Vagina (tissue), 2 donors: ENCODE results near the gene CNMD. TPM values are rescaled to one million over a fixed set of nuclear protein-coding genes. Genes with fewer than 3 reads are reported as not detected.

Experiments used
- DNase-seq, 2 donors: peaks; one replicate each; pipeline ENCODE4 v3.0.0-alpha.2; 2017; ENCODE audit errors: extremely low spot score in 2 of 2
- H3K27ac ChIP-seq: fragments of 200-600 bp; sonication (generic); one replicate; pipeline ENCODE4 v1.5.1; 2019
- H3K27me3 ChIP-seq: fragments of 200-600 bp; sonication (generic); one replicate; pipeline ENCODE4 v1.5.1; 2019
- H3K36me3 ChIP-seq, 2 donors: fragments of 200-600 bp; sonication (generic); one replicate each; pipeline ENCODE4 v1.5.1; 2017 to 2019
- H3K4me1 ChIP-seq: fragments of 200-600 bp; sonication (generic); one replicate; pipeline ENCODE4 v1.5.1; 2019
- H3K4me3 ChIP-seq, 2 donors: fragments of 200-600 bp; sonication (generic); 1 replicate in 1 of 2; 2 replicates in 1 of 2; pipeline ENCODE4 v1.5.1; 2016 to 2019
- H3K9me3 ChIP-seq: fragments of 200-600 bp; sonication (generic); one replicate; pipeline ENCODE4 v1.5.1; 2019
- CTCF ChIP-seq, 3 experiments: fragments of 450-650 bp in 2 of 3; fragments of 200-600 bp in 1 of 3; sonication (generic) in 1 of 3; IDR thresholded peaks; one replicate each; pipeline ENCODE4 v1.5.1; 2017 to 2019; ENCODE audit warnings: antibody characterized with exemption in 3 of 3, mild to moderate bottlenecking in 2 of 3, moderate library complexity in 2 of 3
- POLR2A ChIP-seq, 2 donors: fragments of 450-650 bp; IDR thresholded peaks; one replicate each; pipeline ENCODE4 v1.6.1; 2017; ENCODE audit warnings: antibody characterized with exemption in 2 of 2, mild to moderate bottlenecking in 2 of 2, moderate library complexity in 2 of 2
- POLR2AphosphoS5 ChIP-seq, 2 donors: sonication (generic); formaldehyde crosslinking; IDR thresholded peaks; one replicate each; pipeline ENCODE4 v1.9.0; 2017; ENCODE audit warnings: antibody characterized with exemption in 2 of 2, mild to moderate bottlenecking in 2 of 2, low read depth in 1 of 2; ENCODE audit not compliant: insufficient read depth in 1 of 2
- intact Hi-C: fragments of 100-400 bp; cut with DNase I; formaldehyde crosslinking; loops from one replicate; pipeline ENCODE4 v1.15.1; 2023
- total RNA-seq: library from RNA; depleted of rRNA; stranded (reverse); fragments of >200 nt; gene quantifications from one replicate; pipeline ENCODE4 v1.2.3, GENCODE V29; 2016

Gene CNMD
- total RNA-seq, 1 donor from 2014 or later: not detected

- no peak for DNase-seq
- Histone ChIP-seq H3K4me3 (no peak overlapping the region), H3K36me3 (no peaks in the 10 kb centered on the region), H3K27ac (no peak overlapping the region), H3K27me3 (no peaks in the 10 kb centered on the region), H3K4me1 (no peaks in the 10 kb centered on the region), H3K9me3 (no peaks in the 10 kb centered on the region)
- intact Hi-C loops: no loop called here
- TF ChIP-seq POLR2A (IDR thresholded peaks at IDR 0.05) (no peak), CTCF (IDR thresholded peaks at IDR 0.05) (no peak), POLR2AphosphoS5 (IDR thresholded peaks at IDR 0.05; ENCODE audit: insufficient read depth in 1 of 2, low read depth in 1 of 2) (no peak)
Observed at GRCh38 chr13:52767949-52768516, 28.4 kb upstream of the CNMD start.

GRCh38 chr13:52765611-52766390 lies 26.2 kb upstream of the CNMD start:
- H3K27me3 ChIP-seq: no peaks in the 10 kb centered on the region
- no peaks in the 10 kb centered on the region for H3K9me3 ChIP-seq
- TF ChIP-seq POLR2AphosphoS5 (IDR thresholded peaks at IDR 0.05; ENCODE audit: insufficient read depth in 1 of 2, low read depth in 1 of 2): no peak
- no peak for TF ChIP-seq POLR2A (IDR thresholded peaks at IDR 0.05)
- no peaks in the 10 kb centered on the region for H3K36me3 ChIP-seq
- H3K4me1 ChIP-seq: no peaks in the 10 kb centered on the region
- intact Hi-C loops: no loop called here
- H3K4me3 ChIP-seq: no peak overlapping the region
- no peak for DNase-seq
- H3K27ac ChIP-seq: no peak overlapping the region

DNA sequence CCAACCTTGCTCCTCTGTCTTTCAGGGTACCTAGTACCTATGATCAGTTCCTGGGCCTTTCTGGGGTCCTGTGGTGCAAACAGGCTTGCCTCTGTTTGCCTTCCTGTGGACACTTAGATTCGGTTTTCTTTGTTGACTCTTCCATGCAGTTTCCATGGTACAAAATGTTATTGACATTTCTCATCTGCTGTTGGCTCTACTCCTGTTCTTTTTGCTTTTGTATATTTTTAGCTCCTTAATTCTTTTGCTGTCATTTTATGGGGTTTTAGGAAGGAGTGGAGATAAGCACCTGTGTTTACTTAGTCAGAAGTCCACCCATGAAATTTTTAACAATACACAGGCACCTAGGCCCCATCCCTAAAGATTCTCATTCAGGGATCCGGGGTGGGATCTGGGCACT lies 20.5 kb upstream of the CNMD start:
- Histone ChIP-seq H3K27me3 (no peaks in the 10 kb centered on the region), H3K9me3 (no peaks in the 10 kb centered on the region), H3K4me3 (no peak overlapping the region), H3K4me1 (no peaks in the 10 kb centered on the region), H3K27ac (no peak overlapping the region), H3K36me3 (no peaks in the 10 kb centered on the region)
- intact Hi-C loops: no loop called here
- TF ChIP-seq POLR2AphosphoS5 (IDR thresholded peaks at IDR 0.05; ENCODE audit: insufficient read depth in 1 of 2, low read depth in 1 of 2) (no peak), POLR2A (IDR thresholded peaks at IDR 0.05) (no peak), CTCF (IDR thresholded peaks at IDR 0.05) (no peak)
- no peak for DNase-seq

GRCh38 chr13:52758114-52758513 lies 18.5 kb upstream of the CNMD start:
- H3K4me1 ChIP-seq: no peaks in the 10 kb centered on the region
- no peak overlapping the region for H3K27ac ChIP-seq
- no peaks in the 10 kb centered on the region for H3K27me3 ChIP-seq
- no peak overlapping the region for H3K4me3 ChIP-seq
- no peaks in the 10 kb centered on the region for H3K9me3 ChIP-seq
- intact Hi-C loops: no loop called here
- TF ChIP-seq POLR2AphosphoS5 (IDR thresholded peaks at IDR 0.05; ENCODE audit: insufficient read depth in 1 of 2, low read depth in 1 of 2) (no peak), POLR2A (IDR thresholded peaks at IDR 0.05) (no peak)
- no peaks in the 10 kb centered on the region for H3K36me3 ChIP-seq
- no peak for DNase-seq

DNA sequence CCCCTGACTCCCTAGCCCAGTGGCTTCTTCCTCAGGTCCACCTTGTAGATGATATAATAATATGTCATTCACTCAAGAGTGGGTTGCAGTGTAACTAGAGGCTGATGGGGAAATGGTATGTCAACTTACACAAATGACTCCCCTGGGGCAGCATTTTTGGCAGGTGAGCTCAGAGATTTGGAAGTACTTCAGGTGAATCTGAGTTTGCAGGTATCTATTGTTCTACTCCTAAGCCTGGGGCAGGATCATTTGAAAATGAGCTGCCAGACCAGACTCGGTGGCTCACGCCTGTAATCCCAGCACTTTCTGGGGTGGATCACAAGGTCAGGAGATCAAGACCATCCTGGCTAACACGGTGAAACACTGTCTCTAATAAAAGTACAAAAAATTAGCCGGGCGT lies 11.6 kb upstream of the CNMD start:
- intact Hi-C loops: no loop called here
- Histone ChIP-seq H3K27ac (no peak overlapping the region), H3K36me3 (no peaks in the 10 kb centered on the region), H3K27me3 (no peaks in the 10 kb centered on the region), H3K4me1 (no peaks in the 10 kb centered on the region), H3K9me3 (no peaks in the 10 kb centered on the region), H3K4me3 (no peak overlapping the region)
- TF ChIP-seq CTCF (IDR thresholded peaks at IDR 0.05): no peak
- TF ChIP-seq POLR2A (IDR thresholded peaks at IDR 0.05): no peak
- no peak for TF ChIP-seq POLR2AphosphoS5 (IDR thresholded peaks at IDR 0.05; ENCODE audit: insufficient read depth in 1 of 2, low read depth in 1 of 2)
- DNase-seq: no peak

- no peak overlapping the region for H3K27ac ChIP-seq
- H3K4me1 ChIP-seq: no peaks in the 10 kb centered on the region
- no peak for DNase-seq
- TF ChIP-seq CTCF (IDR thresholded peaks at IDR 0.05) (no peak), POLR2AphosphoS5 (IDR thresholded peaks at IDR 0.05; ENCODE audit: insufficient read depth in 1 of 2, low read depth in 1 of 2) (no peak), POLR2A (IDR thresholded peaks at IDR 0.05) (no peak)
- H3K4me3 ChIP-seq: no peak overlapping the region
- no peaks in the 10 kb centered on the region for H3K36me3 ChIP-seq
- intact Hi-C loops: no loop called here
- no peaks in the 10 kb centered on the region for H3K27me3 ChIP-seq
- no peaks in the 10 kb centered on the region for H3K9me3 ChIP-seq
Observed at GRCh38 chr13:52750713-52751112, 11.1 kb upstream of the CNMD start.
